IMR-90 (cell line): Measurements from ENCODE around the gene DBI. TPM values are rescaled to one million over a fixed set of nuclear protein-coding genes. Genes with fewer than 3 reads are reported as not detected.

ENCODE experiments used
- ATAC-seq: fragments of 200-7000 bp; cut with Tn5 transposase; 2 replicates; pipeline ENCODE4 v1.9.1; 2020; ENCODE audit warnings: low read depth, mild to moderate bottlenecking, moderate library complexity
- BruUV-seq: library from RNA; stranded (reverse); fragments of 400-500 nt; replicated peaks from 2 replicates; lab custom pipeline; 2021; lab: Mats Ljungman, UMichigan
- CTCF ChIA-PET: fragments of 300-600 bp; formaldehyde crosslinking; extraction: SDS; loops from one replicate; lab custom pipeline; 2021; ENCODE audit warnings: antibody characterized with exemption; lab: Yijun Ruan, JAX
- POLR2A ChIA-PET: fragments of 300-600 bp; sonication (Branson Sonifier 250); formaldehyde crosslinking; loops from one replicate; lab custom pipeline; 2022; ENCODE audit warnings: antibody characterized with exemption; ENCODE audit not compliant: unreplicated experiment; lab: Charles Lee
- DNase-seq: peaks from one replicate; pipeline ENCODE4 v3.0.0; 2013
- H2AFZ ChIP-seq: replicated peaks from 2 replicates; pipeline ENCODE3; 2013; ENCODE audit warnings: low read length, mild to moderate bottlenecking; ENCODE audit not compliant: poor library complexity
- H2AK5ac ChIP-seq: 2 replicates; pipeline ENCODE4 v1.6.1; 2013; ENCODE audit warnings: low read depth, low read length, inconsistent platforms
- H2AK9ac ChIP-seq: replicated peaks from 2 replicates; pipeline ENCODE3; 2013; ENCODE audit warnings: mild to moderate bottlenecking, low read depth, low read length, moderate library complexity; ENCODE audit not compliant: poor library complexity
- H2BK120ac ChIP-seq: 2 replicates; pipeline ENCODE4 v1.6.1; 2013; ENCODE audit warnings: low read depth, low read length, inconsistent platforms
- H2BK15ac ChIP-seq: 3 replicates; pipeline ENCODE4 v1.6.1; 2013; ENCODE audit warnings: low read depth, low read length, inconsistent platforms
- H2BK20ac ChIP-seq: 2 replicates; pipeline ENCODE4 v1.6.1; 2013; ENCODE audit warnings: low read depth, mild to moderate bottlenecking, inconsistent platforms, low read length, moderate library complexity
- H2BK5ac ChIP-seq: 2 replicates; pipeline ENCODE4 v1.6.1; 2013; ENCODE audit warnings: mild to moderate bottlenecking, low read depth, low read length, inconsistent platforms; ENCODE audit not compliant: poor library complexity, severe bottlenecking
- H3K14ac ChIP-seq: replicated peaks from 2 replicates; pipeline ENCODE4 v1.6.1; 2013; ENCODE audit warnings: low read depth, low read length, inconsistent platforms
- H3K18ac ChIP-seq: 2 replicates; pipeline ENCODE4 v1.6.1; 2013; ENCODE audit warnings: low read depth, low read length, control low read depth
- H3K23ac ChIP-seq: 2 replicates; pipeline ENCODE4 v1.6.1; 2013; ENCODE audit warnings: low read depth, low read length, inconsistent platforms
- H3K27ac ChIP-seq: 2 replicates; pipeline ENCODE4 v1.5.1; 2013; ENCODE audit warnings: mild to moderate bottlenecking, control low read depth, low read length; ENCODE audit not compliant: insufficient read depth
- H3K27me3 ChIP-seq: 2 replicates; pipeline ENCODE4 v1.6.1; 2013; ENCODE audit warnings: low read length; ENCODE audit not compliant: control insufficient read depth, insufficient read depth
- H3K36me3 ChIP-seq: 2 replicates; pipeline ENCODE4 v1.6.1; 2013; ENCODE audit warnings: low read length, mixed read lengths; ENCODE audit not compliant: control insufficient read depth, insufficient read depth
- H3K4ac ChIP-seq: 2 replicates; pipeline ENCODE4 v1.6.1; 2013; ENCODE audit warnings: low read depth, low read length, inconsistent platforms
- H3K4me1 ChIP-seq: 2 replicates; pipeline ENCODE4 v1.6.1; 2013; ENCODE audit warnings: low read length, mixed read lengths; ENCODE audit not compliant: control insufficient read depth, insufficient read depth
- H3K4me2 ChIP-seq: 2 replicates; pipeline ENCODE4 v1.6.1; 2013; ENCODE audit warnings: low read depth, mild to moderate bottlenecking, control low read depth, low read length, moderate library complexity
- H3K4me3 ChIP-seq: 2 replicates; pipeline ENCODE4 v1.5.1; 2013; ENCODE audit warnings: low read depth, mild to moderate bottlenecking, control low read depth, low read length, moderate library complexity; ENCODE audit not compliant: insufficient read depth
- H3K56ac ChIP-seq: 2 replicates; pipeline ENCODE4 v1.6.1; 2013; ENCODE audit warnings: low read length, inconsistent platforms; ENCODE audit not compliant: insufficient read depth; ENCODE audit errors: extremely low read depth
- H3K79me1 ChIP-seq, 2 experiments: 2 replicates each; pipeline ENCODE4 v1.6.1; 2013; ENCODE audit warnings: low read length in 2 of 2, inconsistent platforms in 1 of 2, low read depth in 1 of 2
- H3K9ac ChIP-seq: 2 replicates; pipeline ENCODE4 v1.6.1; 2013; ENCODE audit warnings: low read depth, low read length, control low read depth
- H3K9me1 ChIP-seq: 2 replicates; pipeline ENCODE4 v1.6.1; 2013; ENCODE audit warnings: low read length, inconsistent platforms; ENCODE audit not compliant: insufficient read depth
- H3K9me3 ChIP-seq: 2 replicates; pipeline ENCODE4 v1.6.1; 2013; ENCODE audit warnings: low read length; ENCODE audit not compliant: control insufficient read depth, insufficient read depth
- H4K20me1 ChIP-seq: 2 replicates; pipeline ENCODE4 v1.6.1; 2013; ENCODE audit warnings: low read length, inconsistent platforms; ENCODE audit not compliant: insufficient read depth
- H4K5ac ChIP-seq: 2 replicates; pipeline ENCODE4 v1.6.1; 2013; ENCODE audit warnings: mild to moderate bottlenecking, low read depth, low read length, control low read depth
- H4K8ac ChIP-seq, 2 experiments: 2 replicates each; pipeline ENCODE4 v1.6.1; 2013; ENCODE audit warnings: low read depth in 2 of 2, low read length in 2 of 2, control low read depth in 1 of 2, inconsistent platforms in 1 of 2
- H4K91ac ChIP-seq: 2 replicates; pipeline ENCODE4 v1.6.1; 2013; ENCODE audit warnings: low read depth, low read length, inconsistent platforms; ENCODE audit not compliant: insufficient read depth
- CHD1 ChIP-seq: IDR thresholded peaks from 2 replicates; pipeline ENCODE4 v1.6.1; 2012; ENCODE audit warnings: low read depth, low read length, improper control_type of control experiment
- MAFK ChIP-seq: IDR thresholded peaks from 2 replicates; pipeline ENCODE4 v1.6.1; 2012; ENCODE audit warnings: low read depth, low read length, improper control_type of control experiment
- MXI1 ChIP-seq: IDR thresholded peaks from 2 replicates; pipeline ENCODE4 v1.6.1; 2012; ENCODE audit warnings: low read depth, mild to moderate bottlenecking, low read length, moderate library complexity, borderline replicate concordance
- RCOR1 ChIP-seq: IDR thresholded peaks from 2 replicates; pipeline ENCODE4 v1.6.1; 2012; ENCODE audit warnings: mild to moderate bottlenecking, low read length, improper control_type of control experiment; ENCODE audit not compliant: insufficient replicate concordance
- RFX5 ChIP-seq: IDR thresholded peaks from 2 replicates; pipeline ENCODE4 v1.8.0; 2012; ENCODE audit warnings: low read depth, mild to moderate bottlenecking, low read length, moderate library complexity
- WGBS, 2 experiments: methylation state at CpG; one replicate each; pipeline versions ENCODE4 v1.1.5 to v1.1.7; 2013; ENCODE audit warnings: missing lambda C conversion rate in 2 of 2; ENCODE audit not compliant: insufficient read length in 1 of 2; ENCODE audit errors: extremely low coverage in 2 of 2; 5-methylcytosine and 5-hydroxymethylcytosine counted together
- dilution Hi-C: fragments of 300-500 bp; cut with HindIII; formaldehyde crosslinking; loops from one replicate; pipeline ENCODE4 v1.14.3; 2018; ENCODE audit warnings: low sequenced_read_pairs; ENCODE audit not compliant: unreplicated experiment
- in situ Hi-C: fragments of 300-500 bp; cut with MboI; formaldehyde crosslinking; loops from 3 replicates; pipeline ENCODE4 v1.14.3; 2019; ENCODE audit warnings: low sequenced_read_pairs, inconsistent platforms, mixed read lengths
- intact Hi-C: fragments of 100-400 bp; cut with micrococcal nuclease; formaldehyde crosslinking; loops from 2 replicates; pipeline ENCODE4 v1.10.0; 2022
- polyA plus RNA-seq, 3 experiments: library from polyadenylated mRNA; depleted of rRNA; stranded (reverse); fragments of >200 nt; gene quantifications; 2 replicates each; pipeline ENCODE4 v1.2.3, GENCODE V29; 2012; ENCODE audit warnings: low replicate concordance in 1 of 3
- total RNA-seq: library from RNA; depleted of rRNA; stranded (reverse); fragments of >200 nt; gene quantifications from 2 replicates; pipeline ENCODE4 v1.2.3, GENCODE V29; 2012

DBI gene
- total and polyA plus RNA-seq, 2 of the 4 experiments (the other 2 are of a cell fraction) = 42.5 to 278 TPM

GRCh38 chr2:119378566-119378965, 11.8 kb downstream of the DBI start:
- POLR2A ChIA-PET = no interaction called here

More at GRCh38 chr2:119378566-119378965, 11.8 kb downstream of the DBI start:
- H4K91ac ChIP-seq = no peak overlapping the region
- peaks cover under 1% of the 10 kb centered on the region; the same call in 1 of the 2 replicates for H3K36me3 ChIP-seq
- H3K56ac ChIP-seq = no peak overlapping the region
- no peaks in the 10 kb centered on the region for H4K20me1 ChIP-seq
- no peaks in the 10 kb centered on the region for H3K4me1 ChIP-seq
- CTCF ChIA-PET = no interaction called here
- H3K14ac ChIP-seq = no peak overlapping the region
- no peak overlapping the region for H2BK15ac ChIP-seq
- no peak overlapping the region for H2AK5ac ChIP-seq
- intact Hi-C loops = no loop called here
- H3K4ac ChIP-seq = no peak overlapping the region
- TF ChIP-seq RFX5 = no peak
- TF ChIP-seq MAFK = no peak
- no peak for TF ChIP-seq RCOR1
- no peak for TF ChIP-seq MXI1
- no peak for TF ChIP-seq CHD1
- ATAC-seq = no peak
- no peak overlapping the region for H3K23ac ChIP-seq
- no peak overlapping the region for H2AK9ac ChIP-seq
- no peak overlapping the region for H3K4me3 ChIP-seq
- H3K9me3 ChIP-seq = no peaks in the 10 kb centered on the region
- H2AFZ ChIP-seq = no peak overlapping the region
- no peak overlapping the region for H2BK20ac ChIP-seq
- H2BK120ac ChIP-seq = no peak overlapping the region
- H3K27me3 ChIP-seq = no peaks in the 10 kb centered on the region; the same call in 1 of the 2 replicates
- no CpG with 5 or more reads among the region's 6 CpGs for WGBS, 2 experiments
- dilution Hi-C loops = no loop called here
- DNase-seq = no peak
- H2BK5ac ChIP-seq = no peak overlapping the region
- H3K27ac ChIP-seq = no peak overlapping the region
- no peak overlapping the region for H4K5ac ChIP-seq
- in situ Hi-C loops = no loop called here
- H3K79me1 ChIP-seq = no peaks in the 10 kb centered on the region
- H4K8ac ChIP-seq = no peak overlapping the region
- H3K18ac ChIP-seq = no peak overlapping the region
- H3K4me2 ChIP-seq = no peak overlapping the region
- H3K9ac ChIP-seq = no peak overlapping the region
- no peaks in the 10 kb centered on the region for H3K9me1 ChIP-seq
- no TSS peak for BruUV-seq
